GM12878 (cell line): ENCODE results near the gene PINLYP. TPM values are rescaled to one million over a fixed set of nuclear protein-coding genes. Genes with fewer than 3 reads are reported as not detected.
A peak's percentile ranks its signal among the peaks of the same experiment; 100 is the strongest.

Source experiments
- ATAC-seq: fragments of 200-7000 bp; cut with Tn5 transposase; 3 replicates; pipeline ENCODE4 v1.9.1; 2020; ENCODE audit warnings: mild to moderate bottlenecking, moderate library complexity
- BruUV-seq: library from RNA; stranded (reverse); fragments of 400-500 nt; replicated peaks from 2 replicates; lab custom pipeline; 2021; lab: Mats Ljungman, UMichigan
- CTCF ChIA-PET: fragments of 300-600 bp; sonication (Branson Sonifier 250); formaldehyde crosslinking; extraction: SDS; loops from one replicate; lab custom pipeline; 2021; ENCODE audit warnings: inconsistent platforms; lab: Yijun Ruan, JAX
- POLR2A ChIA-PET: fragments of 350-600 bp; formaldehyde crosslinking; extraction: SDS; loops from one replicate; lab custom pipeline; 2021; ENCODE audit warnings: inconsistent platforms; lab: Charles Lee
- RAD21 ChIA-PET: fragments of 300-600 bp; sonication (Branson Sonifier 250); formaldehyde crosslinking; loops from one replicate; lab custom pipeline; 2023; ENCODE audit warnings: antibody characterized with exemption; ENCODE audit not compliant: unreplicated experiment; lab: Charles Lee
- SMC1A ChIA-PET: fragments of 300-600 bp; sonication (Branson Sonifier 250); formaldehyde crosslinking; loops from one replicate; lab custom pipeline; 2023; ENCODE audit not compliant: unreplicated experiment, uncharacterized antibody; lab: Charles Lee
- DNase-seq: peaks from one replicate; pipeline ENCODE4 v3.0.0-alpha.2; 2011; ENCODE audit warnings: low read depth, low spot score
- FAIRE-seq: peaks from 3 replicates; lab custom pipeline; 2011; peaks lifted over from hg19 to GRCh38; lab: Jason Lieb, UNC
- H2AFZ ChIP-seq: 2 replicates; pipeline ENCODE4 v1.6.0; 2011; ENCODE audit warnings: low read depth, low read length, control low read depth; ENCODE audit not compliant: control insufficient read depth
- H3K27ac ChIP-seq: 2 replicates; pipeline ENCODE4 v1.5.1; 2011; ENCODE audit warnings: control low read depth; ENCODE audit not compliant: control insufficient read depth, insufficient read depth
- H3K27me3 ChIP-seq, 2 experiments: replicated peaks in 1 of 2; 2 replicates each; pipeline versions ENCODE4 v1.6.0 to v1.6.1; 2011; ENCODE audit warnings: low read length in 1 of 2; ENCODE audit not compliant: control insufficient read depth in 2 of 2, insufficient read depth in 2 of 2
- H3K36me3 ChIP-seq, 2 experiments: 2 replicates each; pipeline ENCODE4 v1.5.1; 2011; ENCODE audit warnings: low read length in 1 of 2; ENCODE audit not compliant: control insufficient read depth in 2 of 2, insufficient read depth in 2 of 2
- H3K4me1 ChIP-seq: 2 replicates; pipeline ENCODE4 v1.6.1; 2011; ENCODE audit warnings: mild to moderate bottlenecking, low read length, moderate library complexity, mixed read lengths; ENCODE audit not compliant: control insufficient read depth, insufficient read depth
- H3K4me2 ChIP-seq: 2 replicates; pipeline ENCODE4 v1.6.0; 2011; ENCODE audit warnings: control low read depth; ENCODE audit not compliant: control insufficient read depth, insufficient read depth
- H3K4me3 ChIP-seq: fragments of 200-600 bp; sonication (generic); 2 replicates; pipeline ENCODE4 v1.5.1; 2016
- H3K79me2 ChIP-seq: 2 replicates; pipeline ENCODE4 v1.6.0; 2011; ENCODE audit warnings: low read length; ENCODE audit not compliant: control insufficient read depth, insufficient read depth
- H3K9ac ChIP-seq: 2 replicates; pipeline ENCODE4 v1.8.0; 2011; ENCODE audit warnings: low read length, control low read depth, mixed read lengths; ENCODE audit not compliant: control insufficient read depth, insufficient read depth
- H3K9me3 ChIP-seq: replicated peaks from 3 replicates; pipeline ENCODE4 v1.5.1; 2011; ENCODE audit warnings: mild to moderate bottlenecking, low read length; ENCODE audit not compliant: control insufficient read depth, insufficient read depth
- H4K20me1 ChIP-seq: 2 replicates; pipeline ENCODE4 v1.6.0; 2011; ENCODE audit not compliant: control insufficient read depth, insufficient read depth
- BMI1 ChIP-seq: fragments of 450-650 bp; IDR thresholded peaks from 2 replicates; pipeline ENCODE4 v1.6.1; 2016; ENCODE audit warnings: mild to moderate bottlenecking, moderate library complexity, borderline replicate concordance
- CHD2 ChIP-seq: IDR thresholded peaks from 2 replicates; pipeline ENCODE4 v1.6.1; 2011; ENCODE audit warnings: low read depth, low read length, improper control_type of control experiment, borderline replicate concordance
- FOXK2 ChIP-seq: fragments of 450-650 bp; IDR thresholded peaks from 2 replicates; pipeline ENCODE4 v1.6.1; 2017; ENCODE audit warnings: mild to moderate bottlenecking, moderate library complexity
- FOXM1 ChIP-seq: IDR thresholded peaks from 2 replicates; pipeline ENCODE4 v1.6.1; 2012; ENCODE audit warnings: low read depth, mild to moderate bottlenecking, inconsistent platforms, low read length, moderate library complexity
- GABPA ChIP-seq: IDR thresholded peaks from 2 replicates; pipeline ENCODE4 v1.6.1; 2014; ENCODE audit warnings: antibody characterized with exemption, low read depth, mild to moderate bottlenecking, inconsistent platforms
- NR2F1 ChIP-seq: fragments of 450-650 bp; conservative IDR thresholded peaks from 2 replicates; pipeline ENCODE4 v1.6.1; 2017; ENCODE audit warnings: mild to moderate bottlenecking
- POU2F2 ChIP-seq: IDR thresholded peaks from 3 replicates; pipeline ENCODE4 v1.6.1; 2011; ENCODE audit warnings: low read depth, mild to moderate bottlenecking, low read length, borderline replicate concordance
- RBBP5 ChIP-seq: fragments of 200-600 bp; sonication (generic); conservative IDR thresholded peaks from 2 replicates; pipeline ENCODE4 v1.6.1; 2016
- SRF ChIP-seq, 2 experiments: IDR thresholded peaks; 2 replicates each; pipeline ENCODE4 v1.6.1; 2011; ENCODE audit warnings: low read depth in 2 of 2, low read length in 2 of 2, mild to moderate bottlenecking in 1 of 2, moderate library complexity in 1 of 2
- USF1 ChIP-seq: IDR thresholded peaks from 2 replicates; pipeline ENCODE4 v1.6.1; 2011; ENCODE audit warnings: borderline replicate concordance, low read depth, mild to moderate bottlenecking, moderate library complexity, mixed read lengths, low read length; ENCODE audit not compliant: insufficient read depth; ENCODE audit errors: extremely low read length
- ZBTB40 ChIP-seq: fragments of 450-650 bp; IDR thresholded peaks from 2 replicates; pipeline ENCODE4 v1.6.1; 2016; ENCODE audit warnings: mild to moderate bottlenecking, moderate library complexity, borderline replicate concordance
- ZNF24 ChIP-seq: fragments of 450-650 bp; IDR thresholded peaks from 2 replicates; pipeline ENCODE4 v1.6.1; 2017; ENCODE audit warnings: antibody characterized with exemption, mild to moderate bottlenecking
- ZNF274 ChIP-seq: IDR thresholded peaks from one replicate; pipeline ENCODE4 v1.8.0; 2011; ENCODE audit not compliant: insufficient read length, insufficient read depth
- ZZZ3 ChIP-seq: IDR thresholded peaks from 2 replicates; pipeline ENCODE4 v1.6.1; 2011; ENCODE audit warnings: low read depth; ENCODE audit not compliant: control insufficient read depth, insufficient read length
- WGBS: methylation state at CpG from one replicate; pipeline ENCODE4 v1.1.6; 2016; ENCODE audit warnings: low lambda C conversion rate; ENCODE audit not compliant: insufficient replicate concordance, insufficient coverage; ENCODE audit errors: missing lambda C conversion rate; 5-methylcytosine and 5-hydroxymethylcytosine counted together
- in situ Hi-C: fragments of 300-500 bp; cut with MboI; formaldehyde crosslinking; loops from 9 replicates; pipeline ENCODE4 v1.14.3; 2018; ENCODE audit warnings: mixed read lengths
- intact Hi-C: fragments of 100-400 bp; cut with micrococcal nuclease; formaldehyde crosslinking; loops from one replicate; pipeline ENCODE4 v1.14.2; 2022; ENCODE audit not compliant: unreplicated experiment
- polyA plus RNA-seq, 11 experiments: library from polyadenylated mRNA; depleted of rRNA in 4 of 11; unstranded in 6 of 11; stranded (reverse) in 5 of 11; fragments of >200 nt; fragmentation: Nextera tagmentation in 4 of 11; fragmentation: Illumina TruSeq in 1 of 11; extraction: Ambion mirVana in 4 of 11; extraction: Trizol in 1 of 11; gene quantifications; 1 replicate in 1 of 11; 2 replicates in 10 of 11; pipeline versions ENCODE4 v1.2.1 to v1.2.3, GENCODE V29; 2011 to 2016; ENCODE audit warnings: inconsistent platforms in 2 of 11, missing spikeins in 2 of 11, low read depth in 1 of 11
- total RNA-seq, 4 experiments: library from RNA; depleted of rRNA in 3 of 4; stranded (reverse); fragments of >200 nt in 3 of 4; fragmentation: Illumina TruSeq in 1 of 4; extraction: Trizol in 1 of 4; gene quantifications; 2 replicates each; pipeline versions ENCODE4 v1.2.1 to v1.2.3, GENCODE V29; 2013 to 2021

PINLYP gene
- total and polyA plus RNA-seq, 10 of the 15 experiments (the other 5 are each of a cell fraction or from before 2014, with no cell fraction given), result 1.0 to 26.9 (median 11.4) TPM

- Histone ChIP-seq H4K20me1 (no peaks in the 10 kb centered on the region), H3K27ac (peak within 1 kb of the TSS; percentile 85), H3K4me1 (peaks cover 7% of the 10 kb centered on the region; the same call in 1 of the 2 replicates), H3K4me3 (peak within 1 kb of the TSS; percentile 93), H3K79me2 (peaks cover 37% of the 10 kb centered on the region), H3K36me3 (peaks cover 12 to 20% of the 10 kb centered on the region in 2 experiments; a peak in 3 of 4 replicates), H3K4me2 (peak within 1 kb of the TSS; percentile 91), H2AFZ (peak within 1 kb of the TSS; percentile 66), H3K9ac (peak within 1 kb of the TSS; percentile 91), H3K27me3 (no peaks in the 10 kb centered on the region), H3K9me3 (no peaks in the 10 kb centered on the region)
- CTCF ChIA-PET, result interaction anchor here (0.7 to 6.6 kb wide), 18 partner anchors 13 to 214 kb away, joined by 3 to 169 read pairs (median 14); partner anchors contain the start of genes ETHE1 and XRCC1
- POLR2A ChIA-PET, result interaction anchor here (0.6 to 3.7 kb wide), 12 partner anchors 19 to 183 kb away, joined by 3 to 22 read pairs (median 4); partner anchors contain the start of genes PINLYP, XRCC1 and ZNF575
- BruUV-seq, result TSS peak; percentile 61
- ATAC-seq (peak; percentile 86), DNase-seq (peak; percentile 98), FAIRE-seq (peak; percentile 97)
- intact Hi-C loops (loop anchor here (1.0 to 2.0 kb wide), 4 partner anchors 21 to 185 kb away; partner anchors contain the start of genes KCNN4, PINLYP, XRCC1 and ZNF575), in situ Hi-C loops (no loop called here)
- under 1% methylated on average over 60 of the region's 60 CpGs for WGBS
- RAD21 ChIA-PET, result interaction anchor here (0.8 to 4.8 kb wide), 17 partner anchors 12 to 213 kb away, joined by 3 to 92 read pairs (median 12); partner anchors contain the start of genes PHLDB3, PINLYP, XRCC1 and ZNF575
- SMC1A ChIA-PET, result interaction anchor here (1.0 to 5.4 kb wide), 14 partner anchors 19 to 182 kb away, joined by 3 to 59 read pairs (median 5); partner anchors contain the start of genes PINLYP, XRCC1 and ZNF575
- no peak for TF ChIP-seq GABPA
- 0 out of 2 replicates have a peak, but pooled peaks have one; percentile 33 for TF ChIP-seq CHD2
- TF ChIP-seq ZZZ3, result no peak
- TF ChIP-seq NR2F1, result peak; percentile 88
- no peak for TF ChIP-seq USF1
- no peak for TF ChIP-seq BMI1
- TF ChIP-seq FOXK2, result peak; percentile 61
- TF ChIP-seq FOXM1, result no peak
- peak; percentile 59; the same call in 1 of the 2 replicates for TF ChIP-seq ZBTB40
- peak; percentile 20; the same call in 1 of the 3 replicates for TF ChIP-seq POU2F2
- TF ChIP-seq RBBP5, result no peak
- peak in 1 of 2 experiments; percentile 67; a peak in 2 of 4 replicates for TF ChIP-seq SRF (IDR thresholded peaks at IDR 0.05; ENCODE audit: low read depth in 2 of 2, low read length in 2 of 2)
- no peak for TF ChIP-seq ZNF274
- no peak for TF ChIP-seq ZNF24
Measured at GRCh38 chr19:43595999-43596841, 20.6 kb downstream of the PINLYP start, which contains the start of the genes IRGQ and ZNF576. TSS of gene IRGQ (minus strand) at chr19:43596134. CDS start at chr19:43595338, 796 bp downstream. TSS of gene ZNF576 (plus strand) at chr19:43596595. CDS start at chr19:43597109, 514 bp downstream.
